A549 (cell line): ENCODE measurements around the gene KRT34. TPM values are rescaled to one million over a fixed set of nuclear protein-coding genes. Genes with fewer than 3 reads are reported as not detected.

Experiments
- ATAC-seq, 2 experiments: fragments of 200-7000 bp in 1 of 2; fragments of >200 bp in 1 of 2; cut with Nextera tagmentation in 1 of 2; cut with Tn5 transposase in 1 of 2; 3 replicates each; pipeline versions ENCODE4 v1.8.0 to v1.9.1; 2018 to 2020; ENCODE audit warnings: mild to moderate bottlenecking in 1 of 2, moderate library complexity in 1 of 2
- CTCF ChIA-PET: fragments of 300-600 bp; sonication (Branson Sonifier 250); formaldehyde crosslinking; extraction: SDS; loops from one replicate; lab custom pipeline; 2021; ENCODE audit warnings: antibody characterized with exemption, inconsistent platforms; lab: Yijun Ruan, JAX
- POLR2A ChIA-PET: fragments of 350-600 bp; formaldehyde crosslinking; extraction: SDS; loops from one replicate; lab custom pipeline; 2021; ENCODE audit warnings: antibody characterized with exemption, inconsistent platforms; lab: Yijun Ruan, JAX
- DNase-seq, 2 experiments: peaks; one replicate each; pipeline versions ENCODE4 v3.0.0 to v3.0.0-alpha.2; 2011 to 2016; ENCODE audit warnings: low read depth in 1 of 2, low spot score in 1 of 2
- FAIRE-seq: peaks from 2 replicates; lab custom pipeline; 2011; peaks lifted over from hg19 to GRCh38; lab: Jason Lieb, UNC
- H3K27ac ChIP-seq, 2 experiments: fragments of >200 bp; sonication (Bioruptor Twin); formaldehyde crosslinking; 3 replicates each; pipeline ENCODE4 v1.5.1; 2016 to 2017
- H3K4me1 ChIP-seq: fragments of >200 bp; sonication (Bioruptor Twin); formaldehyde crosslinking; 3 replicates; pipeline ENCODE4 v1.6.1; 2016
- H3K4me2 ChIP-seq: fragments of >200 bp; sonication (Bioruptor Twin); formaldehyde crosslinking; 3 replicates; pipeline ENCODE4 v1.6.1; 2016
- H3K4me3 ChIP-seq: fragments of >200 bp; sonication (Bioruptor Twin); formaldehyde crosslinking; 3 replicates; pipeline ENCODE4 v1.5.1; 2016
- H3K9me3 ChIP-seq: fragments of >200 bp; sonication (Bioruptor Twin); formaldehyde crosslinking; 3 replicates; pipeline ENCODE4 v1.6.1; 2016
- BCL3 ChIP-seq: fragments of >200 bp; sonication (Bioruptor Twin); formaldehyde crosslinking; IDR thresholded peaks from 3 replicates; pipeline ENCODE4 v1.6.1; 2016
- BHLHE40 ChIP-seq: IDR thresholded peaks from 2 replicates; pipeline ENCODE4 v1.6.1; 2012; ENCODE audit warnings: low read depth, low read length, inconsistent platforms
- CBX2 ChIP-seq: fragments of 200-600 bp; sonication (generic); IDR thresholded peaks from 2 replicates; pipeline ENCODE4 v1.6.1; 2016; ENCODE audit warnings: low read depth, mild to moderate bottlenecking, borderline replicate concordance
- CBX8 ChIP-seq: fragments of 200-600 bp; sonication (generic); IDR thresholded peaks from 2 replicates; pipeline ENCODE4 v1.6.1; 2016
- CEBPB ChIP-seq, 2 experiments: fragments of >200 bp in 1 of 2; sonication (Bioruptor Twin) in 1 of 2; formaldehyde crosslinking in 1 of 2; IDR thresholded peaks; 2 replicates each; pipeline ENCODE4 v1.6.1; 2012 to 2016
- CHD4 ChIP-seq: fragments of 200-600 bp; sonication (generic); IDR thresholded peaks from 2 replicates; pipeline ENCODE4 v1.6.1; 2016; ENCODE audit warnings: antibody characterized with exemption, mild to moderate bottlenecking, borderline replicate concordance
- CTCF ChIP-seq: fragments of >200 bp; sonication (Bioruptor Twin); formaldehyde crosslinking; IDR thresholded peaks from 3 replicates; pipeline ENCODE4 v1.5.1; 2016
- EHMT2 ChIP-seq: fragments of 200-600 bp; sonication (generic); IDR thresholded peaks from 2 replicates; pipeline ENCODE4 v1.6.1; 2016; ENCODE audit warnings: antibody characterized with exemption, low read depth, mild to moderate bottlenecking, moderate library complexity
- ELK1 ChIP-seq: fragments of 150-350 bp; IDR thresholded peaks from 2 replicates; pipeline ENCODE4 v1.6.1; 2014; ENCODE audit warnings: low read depth, mild to moderate bottlenecking, low read length
- EP300 ChIP-seq, 2 experiments: fragments of >200 bp; sonication (Bioruptor Twin); formaldehyde crosslinking; IDR thresholded peaks; 2 replicates in 1 of 2; 3 replicates in 1 of 2; pipeline ENCODE4 v1.6.1; 2016 to 2017
- HOXA7 ChIP-seq: fragments of 250-450 bp; sonication (Bioruptor Pico); IDR thresholded peaks from 2 replicates; pipeline ENCODE4 v1.5.0; 2020; ENCODE audit warnings: mild to moderate bottlenecking, moderate library complexity
- MAX ChIP-seq: IDR thresholded peaks from 2 replicates; pipeline ENCODE4 v1.6.1; 2012
- NPAS2 ChIP-seq: fragments of 250-450 bp; sonication (Bioruptor Pico); IDR thresholded peaks from 2 replicates; pipeline ENCODE4 v1.8.0; 2022; ENCODE audit warnings: mild to moderate bottlenecking, moderate library complexity, borderline replicate concordance
- PHF8 ChIP-seq: fragments of 200-600 bp; sonication (generic); IDR thresholded peaks from 2 replicates; pipeline ENCODE4 v1.6.1; 2016; ENCODE audit warnings: low read depth, mild to moderate bottlenecking, antibody characterized with exemption, moderate library complexity, borderline replicate concordance
- POLR2AphosphoS2 ChIP-seq: conservative IDR thresholded peaks from 2 replicates; pipeline ENCODE4 v1.6.1; 2012; ENCODE audit warnings: low read length, improper control_type of control experiment, inconsistent platforms
- RAD21 ChIP-seq, 2 experiments: fragments of >200 bp in 1 of 2; sonication (Bioruptor Twin) in 1 of 2; formaldehyde crosslinking in 1 of 2; IDR thresholded peaks in 1 of 2; conservative IDR thresholded peaks in 1 of 2; 2 replicates in 1 of 2; 3 replicates in 1 of 2; pipeline ENCODE4 v1.6.1; 2012 to 2018; ENCODE audit warnings: inconsistent platforms in 1 of 2
- REST ChIP-seq: fragments of 200-600 bp; sonication (generic); IDR thresholded peaks from 2 replicates; pipeline ENCODE4 v1.6.1; 2016; ENCODE audit warnings: antibody characterized with exemption, mild to moderate bottlenecking, moderate library complexity
- SMC3 ChIP-seq: fragments of >200 bp; sonication (Bioruptor Twin); formaldehyde crosslinking; IDR thresholded peaks from 3 replicates; pipeline ENCODE4 v1.6.1; 2018; ENCODE audit warnings: inconsistent platforms
- SREBF2 ChIP-seq: fragments of 450-650 bp; IDR thresholded peaks from 2 replicates; pipeline ENCODE4 v1.6.1; 2014; ENCODE audit warnings: mild to moderate bottlenecking, moderate library complexity
- TP53 ChIP-seq: fragments of 250-450 bp; sonication (Bioruptor Pico); IDR thresholded peaks from 2 replicates; pipeline ENCODE4 v1.5.0; 2021; ENCODE audit warnings: mild to moderate bottlenecking, moderate library complexity
- USF2 ChIP-seq: fragments of 450-650 bp; IDR thresholded peaks from 2 replicates; pipeline ENCODE4 v1.6.1; 2014; ENCODE audit warnings: antibody characterized with exemption
- ZNF302 ChIP-seq: fragments of 250-450 bp; sonication (Bioruptor Pico); IDR thresholded peaks from 2 replicates; pipeline ENCODE4 v1.9.0; 2021; ENCODE audit warnings: inconsistent platforms, mild to moderate bottlenecking, moderate library complexity
- ZSCAN20 ChIP-seq: fragments of 250-450 bp; sonication (Bioruptor Pico); IDR thresholded peaks from 2 replicates; pipeline ENCODE4 v1.8.0; 2022; ENCODE audit warnings: mild to moderate bottlenecking, moderate library complexity
- WGBS: methylation state at CpG from one replicate; pipeline ENCODE4 v1.1.6; 2017; ENCODE audit errors: missing lambda C conversion rate; 5-methylcytosine and 5-hydroxymethylcytosine counted together
- polyA plus RNA-seq, 4 experiments: library from polyadenylated mRNA; depleted of rRNA in 3 of 4; stranded (reverse); fragments of >200 nt; fragmentation: RNase III in 1 of 4; extraction: RNeasy Plus Mini Kit Qiagen cat#74134 plus additional on column Dnase treatment in 1 of 4; gene quantifications; 2 replicates in 3 of 4; 3 replicates in 1 of 4; pipeline ENCODE4 v1.2.3, GENCODE V29; 2011 to 2017

Gene KRT34
- polyA plus RNA-seq, 2 of the 4 experiments (the other 2 are of a cell fraction), result 0.09 to 0.23 TPM

GRCh38 chr17:41333836-41334235 lies 48.3 kb downstream of the KRT34 start:
- no peak overlapping the region for H3K4me2 ChIP-seq
- H3K4me1 ChIP-seq, result no peaks in the 10 kb centered on the region
- ChIA-PET CTCF (interaction anchor here (1.3 to 5.5 kb wide), 6 partner anchors 12 to 477 kb away, joined by 3 to 35 read pairs (median 10); no protein-coding TSS in a partner anchor), POLR2A (no interaction called here)
- 89% methylated on average over 3 of the region's 3 CpGs for WGBS
- no peaks in the 10 kb centered on the region for H3K9me3 ChIP-seq
- no peak overlapping the region for H3K27ac ChIP-seq
- FAIRE-seq, result no peak
- TF ChIP-seq BCL3 (no peak), REST (no peak), CTCF (no peak), CEBPB (IDR thresholded peaks at IDR 0.05) (no peak), TP53 (no peak), NPAS2 (no peak), MAX (no peak), HOXA7 (CRISPR knock-in tag) (no peak), RAD21 (conservative IDR thresholded peaks at IDR 0.05 in 1 of 2, IDR thresholded peaks at IDR 0.05 in 1 of 2) (no peak), PHF8 (no peak), CBX8 (no peak), ZSCAN20 (CRISPR knock-in tag) (no peak), SMC3 (no peak), CHD4 (no peak), POLR2AphosphoS2 (no peak), EP300 (IDR thresholded peaks at IDR 0.05) (no peak), EHMT2 (no peak), ELK1 (no peak)
- TF ChIP-seq, all 56 proteins: peak for 0
- H3K4me3 ChIP-seq, result no peak overlapping the region
- ATAC-seq (no peak), DNase-seq (no peak)

GRCh38 chr17:41333098-41333497 lies 49.0 kb downstream of the KRT34 start:
- no peak for DNase-seq
- Histone ChIP-seq H3K27ac (no peak overlapping the region), H3K4me1 (no peaks in the 10 kb centered on the region), H3K9me3 (no peaks in the 10 kb centered on the region), H3K4me2 (no peak overlapping the region), H3K4me3 (no peak overlapping the region)
- CTCF ChIA-PET, result interaction anchor here (1.5 to 5.5 kb wide), 7 partner anchors 11 to 476 kb away, joined by 4 to 35 read pairs (median 16); no protein-coding TSS in a partner anchor
- POLR2A ChIA-PET, result no interaction called here
- WGBS, result 87% methylated on average over 5 of the region's 5 CpGs
- no peak for FAIRE-seq
- no peak for ATAC-seq
- TF ChIP-seq BCL3, result no peak
- TF ChIP-seq SREBF2, result no peak
- no peak for TF ChIP-seq REST
- no peak for TF ChIP-seq USF2
- TF ChIP-seq ZNF302 (CRISPR knock-in tag), result no peak
- no peak for TF ChIP-seq BHLHE40
- no peak for TF ChIP-seq POLR2AphosphoS2
- TF ChIP-seq CBX2, result no peak
